HL-60 (cell line): Measurements from ENCODE around the gene ABCB9.

Experiments used
- DNase-seq, 2 experiments: peaks; one replicate each; pipeline ENCODE4 v3.0.0-alpha.2; 2010 to 2020; ENCODE audit warnings: low read depth in 1 of 2, low spot score in 1 of 2
- H3K27ac ChIP-seq: fragments of 250-450 bp; sonication (Bioruptor Pico); replicated peaks from 2 replicates; pipeline ENCODE4 v1.5.1; 2020; ENCODE audit warnings: mild to moderate bottlenecking, moderate library complexity
- H3K27me3 ChIP-seq: fragments of 250-450 bp; sonication (Bioruptor Pico); 2 replicates; pipeline ENCODE4 v1.5.1; 2021; ENCODE audit warnings: mild to moderate bottlenecking, moderate library complexity; ENCODE audit not compliant: insufficient read depth, poor library complexity, severe bottlenecking
- H3K4me3 ChIP-seq: replicated peaks from 2 replicates; pipeline ENCODE4 v1.5.1; 2011; ENCODE audit warnings: mild to moderate bottlenecking, control low read depth, low read length; ENCODE audit not compliant: insufficient read depth
- CTCF ChIP-seq: IDR thresholded peaks from one replicate; pipeline ENCODE4 v1.5.1; 2011; ENCODE audit warnings: low read length, control low read depth, inconsistent platforms; ENCODE audit not compliant: insufficient read depth
- GABPA ChIP-seq: IDR thresholded peaks from 2 replicates; pipeline ENCODE4 v1.6.1; 2012; ENCODE audit warnings: low read depth
- POLR2AphosphoS5 ChIP-seq: IDR thresholded peaks from 2 replicates; pipeline ENCODE4 v1.6.1; 2012; ENCODE audit warnings: low read depth
- SPI1 ChIP-seq: IDR thresholded peaks from 2 replicates; pipeline ENCODE4 v1.6.1; 2012; ENCODE audit warnings: low read depth, mild to moderate bottlenecking, borderline replicate concordance
- TF ChIP-seq, protein P1 (sequence below): IDR thresholded peaks from 2 replicates; pipeline ENCODE4 v1.6.1; 2012; ENCODE audit warnings: low read depth; ENCODE audit not compliant: insufficient replicate concordance

The ABCB9 gene

GRCh38 chr12:122884860-122885259, 81.4 kb downstream of the ABCB9 start:
- no peak overlapping the region for H3K4me3 ChIP-seq
- H3K27me3 ChIP-seq, result no peaks in the 10 kb centered on the region
- H3K27ac ChIP-seq, result no peak overlapping the region
- TF ChIP-seq GABPA, result no peak
- TF ChIP-seq, protein P1, sequence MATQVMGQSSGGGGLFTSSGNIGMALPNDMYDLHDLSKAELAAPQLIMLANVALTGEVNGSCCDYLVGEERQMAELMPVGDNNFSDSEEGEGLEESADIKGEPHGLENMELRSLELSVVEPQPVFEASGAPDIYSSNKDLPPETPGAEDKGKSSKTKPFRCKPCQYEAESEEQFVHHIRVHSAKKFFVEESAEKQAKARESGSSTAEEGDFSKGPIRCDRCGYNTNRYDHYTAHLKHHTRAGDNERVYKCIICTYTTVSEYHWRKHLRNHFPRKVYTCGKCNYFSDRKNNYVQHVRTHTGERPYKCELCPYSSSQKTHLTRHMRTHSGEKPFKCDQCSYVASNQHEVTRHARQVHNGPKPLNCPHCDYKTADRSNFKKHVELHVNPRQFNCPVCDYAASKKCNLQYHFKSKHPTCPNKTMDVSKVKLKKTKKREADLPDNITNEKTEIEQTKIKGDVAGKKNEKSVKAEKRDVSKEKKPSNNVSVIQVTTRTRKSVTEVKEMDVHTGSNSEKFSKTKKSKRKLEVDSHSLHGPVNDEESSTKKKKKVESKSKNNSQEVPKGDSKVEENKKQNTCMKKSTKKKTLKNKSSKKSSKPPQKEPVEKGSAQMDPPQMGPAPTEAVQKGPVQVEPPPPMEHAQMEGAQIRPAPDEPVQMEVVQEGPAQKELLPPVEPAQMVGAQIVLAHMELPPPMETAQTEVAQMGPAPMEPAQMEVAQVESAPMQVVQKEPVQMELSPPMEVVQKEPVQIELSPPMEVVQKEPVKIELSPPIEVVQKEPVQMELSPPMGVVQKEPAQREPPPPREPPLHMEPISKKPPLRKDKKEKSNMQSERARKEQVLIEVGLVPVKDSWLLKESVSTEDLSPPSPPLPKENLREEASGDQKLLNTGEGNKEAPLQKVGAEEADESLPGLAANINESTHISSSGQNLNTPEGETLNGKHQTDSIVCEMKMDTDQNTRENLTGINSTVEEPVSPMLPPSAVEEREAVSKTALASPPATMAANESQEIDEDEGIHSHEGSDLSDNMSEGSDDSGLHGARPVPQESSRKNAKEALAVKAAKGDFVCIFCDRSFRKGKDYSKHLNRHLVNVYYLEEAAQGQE, result no peak
- no peak for TF ChIP-seq POLR2AphosphoS5
- TF ChIP-seq CTCF, result no peak
- no peak for DNase-seq

GRCh38 chr12:122884091-122884826, 82.0 kb downstream of the ABCB9 start:
- Histone ChIP-seq H3K4me3 (no peak overlapping the region), H3K27ac (no peak overlapping the region), H3K27me3 (no peaks in the 10 kb centered on the region)
- TF ChIP-seq POLR2AphosphoS5, result no peak
- no peak for TF ChIP-seq SPI1
- TF ChIP-seq, protein P1, result no peak
- no peak for TF ChIP-seq CTCF
- no peak for TF ChIP-seq GABPA
- no peak for DNase-seq

- TF ChIP-seq CTCF, result no peak
- TF ChIP-seq SPI1, result no peak
- TF ChIP-seq, protein P1, result no peak
- TF ChIP-seq GABPA, result no peak
- TF ChIP-seq POLR2AphosphoS5, result no peak
- no peaks in the 10 kb centered on the region for H3K27me3 ChIP-seq
- no peak for DNase-seq
- no peak overlapping the region for H3K4me3 ChIP-seq
- no peak overlapping the region for H3K27ac ChIP-seq
Observed at GRCh38 chr12:122882908-122883558, 83.2 kb downstream of the ABCB9 start.
